ENCODE results near the gene PMFBP1.
"Not testable (repeated sequence)": the region's sequence is repeated elsewhere in the genome, so short reads cannot be mapped to it uniquely, and the experiment has no call there.

The PMFBP1 gene

DNA sequence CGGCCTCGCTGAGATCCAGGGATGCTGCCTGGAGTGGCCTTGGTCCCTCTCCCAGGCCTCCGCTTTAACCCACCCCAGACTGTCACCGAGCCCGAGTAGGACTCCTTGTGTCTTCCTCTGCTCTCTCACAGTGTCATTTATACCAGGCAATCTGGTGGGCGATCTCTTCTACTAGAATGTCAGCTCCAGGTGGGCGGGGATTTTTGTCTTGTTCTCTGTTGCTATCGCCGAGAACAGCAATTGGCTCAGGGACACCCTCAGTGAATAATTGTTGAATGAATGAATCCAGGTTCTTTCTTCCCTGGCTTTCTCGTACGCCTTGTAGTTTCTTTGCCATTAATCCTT lies 77.7 kb downstream of the PMFBP1 start:
- DNase-seq: no peak

DNA sequence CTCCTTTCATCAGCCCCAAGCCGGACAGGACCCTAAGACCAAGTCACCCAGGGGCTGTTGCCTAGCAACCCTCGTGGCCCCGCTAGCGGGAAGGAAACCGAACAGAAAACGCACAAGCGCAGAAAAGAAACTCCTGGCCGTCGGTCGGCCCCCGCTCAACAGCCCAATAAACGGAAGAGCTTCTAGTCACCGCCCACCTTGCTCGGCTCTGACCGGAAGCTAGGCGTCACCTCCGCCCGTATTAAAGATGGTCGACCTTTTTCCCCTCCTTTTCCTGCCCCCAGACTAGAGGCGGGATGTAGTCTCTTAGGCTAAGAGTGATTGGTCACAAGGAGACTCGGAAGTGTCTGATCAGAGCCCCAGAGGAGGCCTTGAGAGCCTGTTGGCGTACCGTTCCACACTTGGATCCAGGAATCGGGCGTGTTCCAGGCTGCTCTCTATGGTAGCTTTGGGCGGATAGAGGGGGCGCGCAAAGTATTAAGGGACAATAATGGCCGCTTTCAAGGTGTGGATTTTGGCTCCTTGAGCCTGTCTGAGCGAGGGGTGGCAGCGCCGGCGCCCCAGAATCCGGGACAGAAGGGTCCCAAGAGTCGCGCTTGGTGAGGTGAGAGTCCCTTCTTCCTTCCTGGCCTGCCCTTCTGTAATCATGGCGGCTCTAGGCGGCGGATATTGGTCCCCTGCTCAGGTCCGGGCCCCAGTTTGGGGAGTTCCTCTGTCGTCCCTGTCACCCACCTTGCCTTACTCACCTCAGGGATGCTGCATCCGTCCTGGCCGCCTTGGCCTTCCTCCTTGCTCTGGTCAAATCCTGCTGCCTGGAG lies 78.3 kb downstream of the PMFBP1 start, which contains the start of the genes DHX38 and TXNL4B:
DHX38 (plus strand) TSS at position 400 of the 818 bp plus-strand sequence. CDS start 2,311 bp downstream, outside the sequence.
TXNL4B (minus strand) TSS at position 173 of the 818 bp plus-strand sequence. CDS start 2,871 bp downstream, outside the sequence.
- DNase-seq: peak; percentile 96

DNA sequence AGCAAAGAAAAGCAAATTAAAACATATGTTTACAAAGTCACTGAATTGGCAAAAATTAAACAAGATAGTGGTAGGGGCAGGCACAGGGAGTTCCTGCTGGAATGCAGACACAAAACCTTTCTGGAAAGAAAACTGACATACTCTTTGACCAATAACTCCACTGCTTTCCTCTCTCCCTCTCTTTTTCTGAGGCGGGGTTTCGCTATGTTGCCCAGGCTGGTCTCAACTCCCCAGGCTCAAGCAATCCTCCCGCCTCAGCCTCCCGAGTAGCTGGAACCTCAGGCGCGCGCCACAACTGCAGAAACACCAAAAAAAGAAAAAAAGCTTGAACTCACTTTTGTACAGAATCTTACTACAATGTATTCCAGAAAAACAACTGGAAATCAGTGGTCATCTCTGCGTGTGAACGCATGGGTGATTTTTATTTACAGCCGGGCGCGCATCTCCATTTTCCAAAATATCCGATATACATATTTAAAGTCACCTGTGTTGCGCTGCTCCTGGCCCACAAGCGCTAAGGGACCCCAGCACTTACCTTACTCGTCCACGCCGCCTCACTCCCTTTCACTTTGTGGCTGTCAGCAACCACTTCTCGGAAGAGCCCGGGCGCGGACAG lies 79.0 kb downstream of the PMFBP1 start:
- DNase-seq: peak; percentile 7

DNA sequence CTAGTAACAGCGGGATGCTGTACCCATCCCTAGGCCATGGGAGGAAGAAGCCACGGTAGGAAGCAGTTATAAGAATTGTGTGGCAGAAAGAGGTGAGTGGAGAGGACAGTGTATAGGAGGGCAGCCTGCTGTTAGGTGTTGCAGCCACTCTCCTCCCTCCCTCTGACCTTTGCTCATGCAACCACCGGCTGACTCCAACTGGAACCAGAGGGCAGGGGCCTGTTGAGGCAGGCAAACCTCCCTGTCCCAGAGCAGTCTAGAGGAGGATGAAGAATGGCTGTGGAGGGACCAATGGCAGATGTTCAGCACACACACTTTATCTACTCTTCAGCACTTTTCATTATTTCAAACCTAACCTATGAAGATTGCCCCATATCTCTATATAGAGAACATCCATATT lies 80.7 kb downstream of the PMFBP1 start:
- DNase-seq: no peak

DNA sequence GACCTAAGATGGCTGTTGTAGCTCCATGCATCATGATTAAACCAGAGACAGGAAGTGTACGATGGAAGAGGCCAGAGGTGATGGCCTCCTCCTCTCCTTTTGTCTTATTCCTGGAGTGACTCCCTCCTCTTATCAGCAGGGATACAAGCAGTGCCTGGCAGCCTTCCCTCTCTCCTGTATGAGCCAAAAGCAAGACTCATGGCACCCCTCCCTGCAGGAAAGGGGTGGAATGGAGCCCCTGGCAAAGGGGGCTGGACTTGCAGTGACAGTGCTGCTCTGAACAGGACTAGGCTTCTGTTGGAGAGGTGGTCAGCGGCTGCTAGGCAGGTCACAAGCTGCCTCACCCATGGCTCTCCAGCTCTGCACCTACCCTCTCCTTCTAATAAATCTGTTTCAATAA lies 87.0 kb downstream of the PMFBP1 start:
- no peak for DNase-seq

DNA sequence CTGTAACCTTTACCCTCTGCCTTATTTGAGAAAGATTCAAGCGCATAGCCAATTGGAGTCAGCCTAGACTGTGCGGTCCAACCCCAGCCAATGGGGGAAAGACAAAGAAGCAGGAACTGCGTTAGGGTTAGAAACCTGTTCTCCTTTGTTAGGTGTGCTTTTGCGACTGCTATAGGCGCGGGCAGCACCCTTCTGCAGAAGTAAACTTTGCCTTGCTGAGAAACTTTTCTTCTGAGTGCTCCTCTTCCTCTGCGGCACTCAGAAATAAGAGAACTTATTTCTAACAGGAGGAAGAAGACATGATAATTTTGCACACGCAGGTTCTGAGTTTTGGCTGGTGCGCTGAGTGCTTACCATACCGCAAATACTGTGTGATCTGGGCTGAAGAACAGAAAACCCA lies 87.5 kb downstream of the PMFBP1 start:
- DNase-seq: no peak

DNA sequence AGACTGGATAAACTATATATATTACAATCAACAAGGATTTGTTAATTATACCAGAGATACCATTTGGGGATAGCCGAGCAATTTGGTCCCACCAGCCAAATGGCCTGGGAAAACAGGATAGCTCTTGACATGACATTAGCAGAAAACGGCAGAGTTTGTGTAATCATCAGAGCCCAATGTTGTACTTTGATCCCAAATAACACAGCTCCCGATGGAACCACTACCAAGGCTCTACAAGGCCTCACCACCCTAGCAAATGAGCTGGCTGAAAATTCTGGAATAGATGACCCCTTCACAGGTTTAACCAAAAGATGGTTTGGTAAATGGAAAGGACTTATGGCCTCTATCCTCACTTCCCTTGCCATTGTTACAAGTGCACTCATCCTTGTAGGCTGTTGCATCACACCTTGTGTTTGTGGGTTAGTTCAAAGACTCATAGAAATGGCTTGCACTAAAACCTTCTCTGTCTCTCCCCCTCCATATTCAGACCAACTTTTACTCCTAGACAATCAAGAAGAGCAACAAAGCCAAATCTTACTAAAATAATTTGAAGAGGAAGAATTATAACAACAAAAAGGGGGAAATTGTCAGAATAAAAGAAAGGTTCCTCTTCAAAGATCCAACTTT lies 88.1 kb downstream of the PMFBP1 start:
- no peak for DNase-seq

DNA sequence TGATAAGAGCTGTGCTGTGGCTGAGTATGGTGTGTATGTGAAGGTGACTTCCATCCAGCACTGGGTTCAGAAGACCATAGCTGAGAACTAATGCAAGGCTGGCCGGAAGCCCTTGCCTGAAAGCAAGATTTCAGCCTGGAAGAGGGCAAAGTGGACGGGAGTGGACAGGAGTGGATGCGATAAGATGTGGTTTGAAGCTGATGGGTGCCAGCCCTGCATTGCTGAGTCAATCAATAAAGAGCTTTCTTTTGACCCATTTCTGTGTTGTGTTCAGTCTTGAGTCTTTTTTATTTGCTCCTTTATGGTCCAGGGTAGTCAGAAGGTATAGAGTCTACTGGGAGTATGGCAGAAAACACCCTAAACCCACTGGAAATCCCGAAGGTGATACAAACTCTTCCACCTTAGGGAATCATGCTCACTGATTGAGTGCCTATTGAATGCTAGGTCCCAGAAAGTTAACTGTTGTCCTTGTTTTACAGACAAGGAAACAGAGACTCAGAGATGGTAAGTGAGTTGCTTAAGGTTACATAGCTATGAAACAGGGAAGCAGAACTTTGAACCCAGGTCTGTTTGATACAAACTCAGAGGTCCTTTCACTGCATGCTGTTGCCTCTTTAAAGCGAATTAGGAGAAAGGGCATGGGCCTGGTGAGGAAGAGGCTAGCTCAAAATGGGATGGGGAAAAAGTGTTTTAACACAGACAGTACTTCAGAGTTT lies 94.8 kb downstream of the PMFBP1 start:
- not testable (repeated sequence) for DNase-seq

DNA sequence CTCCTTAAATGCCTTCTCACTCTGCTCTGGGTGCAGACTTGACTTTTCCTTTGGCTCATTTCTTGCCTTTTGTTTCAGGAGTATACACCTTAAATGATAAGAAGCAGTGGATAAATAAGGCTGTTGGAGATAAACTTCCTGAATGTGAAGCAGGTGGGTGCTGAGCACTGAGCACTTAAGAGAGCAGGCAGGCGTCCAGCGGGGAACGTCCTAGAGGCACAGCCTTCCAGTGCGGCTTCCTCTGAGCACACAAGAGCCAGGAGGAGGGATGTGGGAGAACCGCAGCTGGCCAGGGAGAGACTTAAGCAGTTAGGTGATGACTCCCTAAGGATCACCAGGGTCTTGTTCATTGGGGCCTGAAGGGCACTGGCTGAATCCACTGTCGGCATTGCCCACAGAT lies 96.9 kb downstream of the PMFBP1 start:
- DNase-seq: not testable (repeated sequence)

DNA sequence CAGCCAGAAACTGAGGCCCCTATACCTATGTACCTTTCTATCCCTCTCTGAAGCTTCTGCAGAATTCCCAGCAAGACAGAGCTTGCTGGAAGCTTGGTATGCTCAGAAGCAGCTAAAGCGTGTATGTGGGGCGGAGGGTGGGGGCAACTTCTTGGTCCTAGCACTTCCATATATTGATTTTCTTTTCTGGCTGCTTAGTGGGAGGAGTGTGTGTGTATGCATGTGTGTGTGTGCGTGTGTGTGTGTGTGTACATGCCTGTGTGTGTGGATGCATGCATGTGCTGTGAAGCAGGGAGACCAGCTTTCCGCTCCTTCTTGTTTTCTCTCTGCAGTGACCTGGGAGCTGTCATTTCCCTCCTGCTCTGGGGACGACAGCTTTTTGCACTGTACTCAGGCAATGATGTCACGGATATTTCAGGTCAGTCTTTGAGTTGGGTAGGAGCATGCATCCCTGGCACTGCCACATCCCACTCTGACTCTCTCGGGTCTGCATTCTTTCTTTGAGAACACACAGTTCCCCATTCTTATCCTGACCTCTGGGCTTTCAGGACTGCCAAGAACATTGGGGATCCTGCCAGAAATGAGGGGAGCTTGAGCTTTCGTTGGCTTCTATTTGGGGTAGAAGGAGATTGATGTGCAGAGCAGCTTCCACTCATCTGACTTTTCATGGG lies 98.3 kb downstream of the PMFBP1 start:
- DNase-seq: no peak

DNA sequence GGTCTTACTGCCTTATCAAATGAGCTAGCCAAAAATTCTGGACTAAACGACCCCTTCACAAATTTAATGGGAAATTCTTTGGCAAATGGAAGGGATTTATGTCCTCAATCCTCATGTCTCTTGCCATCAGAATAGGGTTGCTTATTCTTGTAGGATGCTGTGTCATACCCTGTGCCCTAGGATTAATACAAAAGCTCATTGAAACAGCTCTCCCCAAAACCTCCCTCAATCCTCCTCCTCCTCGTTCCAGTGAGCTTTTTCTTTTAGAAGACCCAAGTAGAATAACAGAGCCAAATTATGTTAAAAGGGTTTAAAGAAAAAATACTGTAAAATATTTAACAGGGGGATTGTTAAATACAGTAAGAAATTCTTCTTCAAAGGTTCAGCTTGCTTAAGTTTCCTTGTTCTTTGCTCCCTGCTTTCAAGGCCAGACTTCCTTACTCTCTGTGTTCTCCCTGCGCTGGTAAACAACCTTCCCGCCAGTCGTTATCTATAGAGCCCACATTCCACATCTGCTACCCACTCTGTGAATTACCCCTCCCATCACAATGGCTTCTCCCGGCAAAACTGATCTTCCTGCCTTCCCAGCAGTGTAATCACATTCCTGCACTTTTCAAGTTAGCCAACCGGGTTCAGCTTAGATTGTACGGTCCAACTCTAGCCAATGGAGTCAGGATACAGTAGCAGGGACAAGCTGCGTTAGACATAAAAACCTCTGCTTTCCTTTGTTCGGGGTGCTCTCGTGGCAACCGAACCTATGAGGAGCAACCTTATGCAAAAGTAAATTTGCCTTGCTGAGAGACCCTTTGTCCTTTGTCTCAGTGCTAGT lies 99.2 kb downstream of the PMFBP1 start:
- DNase-seq: no peak

Data from NCI-H146 (cell line).